H1 (cell line): ENCODE data around the gene GTF2I. TPM values are rescaled to one million over a fixed set of nuclear protein-coding genes. Genes with fewer than 3 reads are reported as not detected.
"Not testable (repeated sequence)": the region's sequence is repeated elsewhere in the genome, so short reads cannot be mapped to it uniquely, and the experiment has no call there.

ENCODE experiments used
- CTCF ChIA-PET: fragments of 300-600 bp; sonication (Branson Sonifier 250); formaldehyde crosslinking; loops from one replicate; lab custom pipeline; 2021; ENCODE audit not compliant: partially characterized antibody; lab: Charles Lee
- POLR2A ChIA-PET: fragments of 300-600 bp; sonication (Branson Sonifier 250); formaldehyde crosslinking; loops from one replicate; lab custom pipeline; 2021; ENCODE audit warnings: inconsistent platforms; ENCODE audit not compliant: partially characterized antibody; lab: Charles Lee
- DNase-seq, 2 experiments: peaks; one replicate each; pipeline versions ENCODE4 v3.0.0 to v3.0.0-alpha.2; 2010 to 2022; ENCODE audit warnings: low spot score in 2 of 2, low read depth in 1 of 2, mixed read lengths in 1 of 2
- FAIRE-seq: peaks from 2 replicates; lab custom pipeline; 2011; peaks lifted over from hg19 to GRCh38; lab: Jason Lieb, UNC
- H2AFZ ChIP-seq: 2 replicates; pipeline ENCODE4 v1.8.1; 2012; ENCODE audit warnings: low read length, inconsistent platforms
- H2AK5ac ChIP-seq: 2 replicates; pipeline ENCODE4 v1.6.1; 2013; ENCODE audit warnings: low read depth, low read length
- H2BK120ac ChIP-seq: replicated peaks from 2 replicates; pipeline ENCODE3; 2013; ENCODE audit warnings: low read depth, low read length, inconsistent platforms
- H2BK12ac ChIP-seq: 2 replicates; pipeline ENCODE4 v1.6.1; 2013; ENCODE audit warnings: low read depth, low read length
- H2BK15ac ChIP-seq: 2 replicates; pipeline ENCODE4 v1.6.1; 2013; ENCODE audit warnings: low read length
- H2BK20ac ChIP-seq: 2 replicates; pipeline ENCODE4 v1.6.1; 2013; ENCODE audit warnings: low read length
- H2BK5ac ChIP-seq: 2 replicates; pipeline ENCODE4 v1.6.1; 2013; ENCODE audit warnings: low read depth, low read length
- H3K14ac ChIP-seq: 2 replicates; pipeline ENCODE4 v1.6.1; 2013; ENCODE audit warnings: inconsistent platforms; ENCODE audit not compliant: insufficient read length
- H3K18ac ChIP-seq: 2 replicates; pipeline ENCODE4 v1.6.1; 2013; ENCODE audit warnings: low read length; ENCODE audit errors: extremely low read depth
- H3K23ac ChIP-seq: 2 replicates; pipeline ENCODE4 v1.6.1; 2013; ENCODE audit warnings: inconsistent platforms; ENCODE audit not compliant: insufficient read length
- H3K23me2 ChIP-seq: 2 replicates; pipeline ENCODE4 v1.6.1; 2013; ENCODE audit warnings: low read depth, low read length
- H3K27ac ChIP-seq: 2 replicates; pipeline ENCODE4 v1.6.1; 2011; ENCODE audit warnings: low read depth, low read length, inconsistent platforms
- H3K27me3 ChIP-seq, 4 experiments: replicated peaks in 1 of 4; 1 replicate in 1 of 4; 2 replicates in 3 of 4; pipeline versions ENCODE4 v1.6.1 to v1.8.1; 2011 to 2013; ENCODE audit warnings: low read length in 3 of 4, mild to moderate bottlenecking in 3 of 4, inconsistent platforms in 2 of 4, mixed read lengths in 2 of 4, moderate library complexity in 1 of 4; ENCODE audit not compliant: control insufficient read depth in 3 of 4, insufficient read depth in 3 of 4; ENCODE audit errors: extremely low read depth in 1 of 4
- H3K36me3 ChIP-seq, 4 experiments: 2 replicates each; pipeline versions ENCODE4 v1.6.1 to v1.8.1; 2011 to 2013; ENCODE audit warnings: mild to moderate bottlenecking in 4 of 4, low read length in 3 of 4, moderate library complexity in 2 of 4, control low read depth in 1 of 4, inconsistent platforms in 1 of 4; ENCODE audit not compliant: insufficient read depth in 4 of 4, control insufficient read depth in 2 of 4
- H3K4ac ChIP-seq: replicated peaks from 2 replicates; pipeline ENCODE3; 2013; ENCODE audit warnings: low read length, low read depth, mixed read lengths, inconsistent platforms; ENCODE audit not compliant: insufficient read length
- H3K4me1 ChIP-seq, 4 experiments: replicated peaks in 1 of 4; 1 replicate in 1 of 4; 2 replicates in 3 of 4; pipeline versions ENCODE4 v1.6.1 to v1.8.1; 2011 to 2013; ENCODE audit warnings: low read length in 3 of 4, inconsistent platforms in 2 of 4, mixed read lengths in 1 of 4; ENCODE audit not compliant: insufficient read depth in 4 of 4, control insufficient read depth in 3 of 4
- H3K4me2 ChIP-seq, 2 experiments: 2 replicates each; pipeline versions ENCODE4 v1.6.1 to v1.8.1; 2011 to 2013; ENCODE audit warnings: low read depth in 2 of 2, low read length in 2 of 2, control low read depth in 1 of 2, inconsistent platforms in 1 of 2, mild to moderate bottlenecking in 1 of 2; ENCODE audit not compliant: insufficient read depth in 1 of 2
- H3K4me3 ChIP-seq, 4 experiments: fragments of 200-600, 300-600 bp in 1 of 4; sonication (generic), shearing (Covaris generic), sonication (Bioruptor Twin) in 1 of 4; 2 replicates each; pipeline versions ENCODE4 v1.5.1 to v1.8.1; 2011 to 2016; ENCODE audit warnings: low read length in 4 of 4, low read depth in 3 of 4, control low read depth in 2 of 4, inconsistent platforms in 2 of 4, mild to moderate bottlenecking in 2 of 4, mixed read lengths in 1 of 4, moderate library complexity in 1 of 4; ENCODE audit not compliant: insufficient read depth in 2 of 4; ENCODE audit errors: extremely low read depth in 1 of 4
- H3K56ac ChIP-seq: replicated peaks from 2 replicates; pipeline ENCODE3; 2013; ENCODE audit warnings: low read depth, mild to moderate bottlenecking, mixed read lengths, low read length, inconsistent platforms; ENCODE audit not compliant: insufficient read length
- H3K79me1 ChIP-seq: 2 replicates; pipeline ENCODE4 v1.6.1; 2013; ENCODE audit warnings: low read depth, low read length, control low read depth
- H3K79me2 ChIP-seq, 2 experiments: 2 replicates each; pipeline versions ENCODE4 v1.6.1 to v1.8.1; 2012 to 2013; ENCODE audit warnings: low read length in 2 of 2, mild to moderate bottlenecking in 2 of 2, inconsistent platforms in 1 of 2; ENCODE audit not compliant: insufficient read depth in 2 of 2, control insufficient read depth in 1 of 2
- H3K9ac ChIP-seq, 4 experiments: replicated peaks in 1 of 4; 1 replicate in 1 of 4; 2 replicates in 3 of 4; pipeline versions ENCODE4 v1.6.1 to v1.8.1; 2011 to 2013; ENCODE audit warnings: low read depth in 3 of 4, low read length in 3 of 4, control low read depth in 2 of 4, mild to moderate bottlenecking in 2 of 4, moderate library complexity in 2 of 4, inconsistent platforms in 1 of 4; ENCODE audit errors: extremely low read depth in 1 of 4
- H3K9me3 ChIP-seq, 2 experiments: 2 replicates each; pipeline versions ENCODE4 v1.6.1 to v1.8.1; 2012 to 2013; ENCODE audit warnings: mild to moderate bottlenecking in 2 of 2, moderate library complexity in 2 of 2, control low read depth in 1 of 2, inconsistent platforms in 1 of 2, low read depth in 1 of 2, low read length in 1 of 2, mixed read lengths in 1 of 2; ENCODE audit not compliant: insufficient read depth in 2 of 2
- H4K20me1 ChIP-seq, 2 experiments: replicated peaks in 1 of 2; 2 replicates each; pipeline versions ENCODE3 to v1.8.1; 2011 to 2013; ENCODE audit warnings: inconsistent platforms in 2 of 2, low read length in 2 of 2, mild to moderate bottlenecking in 1 of 2; ENCODE audit not compliant: insufficient read depth in 2 of 2, control insufficient read depth in 1 of 2
- H4K5ac ChIP-seq: 2 replicates; pipeline ENCODE4 v1.6.1; 2013; ENCODE audit warnings: low read length, low read depth, mixed read lengths, inconsistent platforms; ENCODE audit not compliant: insufficient read length
- H4K8ac ChIP-seq: 2 replicates; pipeline ENCODE4 v1.8.0; 2013; ENCODE audit warnings: mild to moderate bottlenecking, moderate library complexity, low read length, inconsistent platforms; ENCODE audit not compliant: insufficient read depth; ENCODE audit errors: extremely low read depth
- H4K91ac ChIP-seq: replicated peaks from 2 replicates; pipeline ENCODE3; 2013; ENCODE audit warnings: low read length, mixed read lengths, inconsistent platforms; ENCODE audit not compliant: insufficient read length
- WGBS, 2 experiments: shearing (Covaris generic) in 1 of 2; methylation state at CpG; one replicate each; pipeline versions ENCODE4 v1.1.6 to v1.1.7; 2013 to 2015; ENCODE audit warnings: low lambda C conversion rate in 2 of 2, mixed read lengths in 2 of 2, inconsistent platforms in 1 of 2, low coverage in 1 of 2, missing lambda C conversion rate in 1 of 2; ENCODE audit not compliant: insufficient replicate concordance in 2 of 2, insufficient coverage in 1 of 2, insufficient read length in 1 of 2; ENCODE audit errors: extremely low coverage in 1 of 2, missing lambda C conversion rate in 1 of 2; 5-methylcytosine and 5-hydroxymethylcytosine counted together
- polyA plus RNA-seq, 7 experiments: library from polyadenylated mRNA; depleted of rRNA in 3 of 7; stranded (reverse) in 5 of 7; unstranded in 2 of 7; fragments of >200 nt in 5 of 7; fragments of 200-250 nt in 2 of 7; gene quantifications; 1 replicate in 5 of 7; 2 replicates in 1 of 7; 4 replicates in 1 of 7; pipeline versions ENCODE4 v1.2.1 to v1.2.3, GENCODE V29; 2011 to 2013; ENCODE audit warnings: missing spikeins in 2 of 7, mixed read lengths in 2 of 7
- total RNA-seq: library from RNA; stranded (reverse); fragmentation: NEBNext Ultra II Directional; extraction: Animal tissue kit (Norgen Biotek cat#: 25700); gene quantifications from 2 replicates; pipeline ENCODE4 v1.2.1, GENCODE V29; 2021

GTF2I gene
- total and polyA plus RNA-seq, 2 of the 8 experiments (the other 6 are each of a cell fraction or from before 2014, with no cell fraction given) = 46.7 to 316 TPM

- H4K8ac ChIP-seq, H3K4me2 ChIP-seq, DNase-seq, H3K4me3 ChIP-seq, CTCF ChIA-PET, H3K9me3 ChIP-seq, H3K79me1 ChIP-seq, H2BK120ac ChIP-seq, H3K36me3 ChIP-seq, H4K20me1 ChIP-seq, H3K18ac ChIP-seq, POLR2A ChIA-PET, H3K4ac ChIP-seq, H3K27ac ChIP-seq, H4K5ac ChIP-seq, H4K91ac ChIP-seq, H2BK12ac ChIP-seq, H3K4me1 ChIP-seq, H3K56ac ChIP-seq, H3K23me2 ChIP-seq, H2BK20ac ChIP-seq, H3K23ac ChIP-seq, H2BK15ac ChIP-seq, H3K27me3 ChIP-seq, H2BK5ac ChIP-seq, H3K14ac ChIP-seq, H2AK5ac ChIP-seq, FAIRE-seq, H3K79me2 ChIP-seq, H2AFZ ChIP-seq, H3K9ac ChIP-seq: not testable (repeated sequence)
- WGBS, 2 experiments = 97% methylated on average over 10 of the region's 27 CpGs; no CpG with 5 or more reads in 1 of the 2 experiments
Observed at GRCh38 chr7:74797848-74798622, 140.5 kb downstream of the GTF2I start.

- H3K4me3 ChIP-seq, H3K14ac ChIP-seq, H2BK12ac ChIP-seq, H2BK120ac ChIP-seq, H2BK20ac ChIP-seq, H3K4me1 ChIP-seq, H2BK5ac ChIP-seq, H3K56ac ChIP-seq, H4K8ac ChIP-seq, H3K23me2 ChIP-seq, H3K4ac ChIP-seq, H3K27ac ChIP-seq, H3K36me3 ChIP-seq, H4K20me1 ChIP-seq, H2AK5ac ChIP-seq, H4K5ac ChIP-seq, H3K27me3 ChIP-seq, H3K4me2 ChIP-seq, H3K9ac ChIP-seq, H4K91ac ChIP-seq, H3K23ac ChIP-seq, H3K18ac ChIP-seq, POLR2A ChIA-PET, FAIRE-seq, H3K79me2 ChIP-seq, DNase-seq, H2BK15ac ChIP-seq, CTCF ChIA-PET, H2AFZ ChIP-seq, H3K9me3 ChIP-seq, H3K79me1 ChIP-seq: not testable (repeated sequence)
- WGBS, 2 experiments = 100% methylated on average over 1 of the region's 4 CpGs; no CpG with 5 or more reads in 1 of the 2 experiments
Observed at GRCh38 chr7:74798644-74799043, 141.1 kb downstream of the GTF2I start.
